DLD1 (cell line): ENCODE measurements around the gene GALNT16.

Experiments used
- in situ Hi-C: cut with HindIII; loops from 2 replicates; pipeline ENCODE4 v1.10.0; 2017; ENCODE audit warnings: low sequenced_read_pairs

GALNT16 gene

DNA sequence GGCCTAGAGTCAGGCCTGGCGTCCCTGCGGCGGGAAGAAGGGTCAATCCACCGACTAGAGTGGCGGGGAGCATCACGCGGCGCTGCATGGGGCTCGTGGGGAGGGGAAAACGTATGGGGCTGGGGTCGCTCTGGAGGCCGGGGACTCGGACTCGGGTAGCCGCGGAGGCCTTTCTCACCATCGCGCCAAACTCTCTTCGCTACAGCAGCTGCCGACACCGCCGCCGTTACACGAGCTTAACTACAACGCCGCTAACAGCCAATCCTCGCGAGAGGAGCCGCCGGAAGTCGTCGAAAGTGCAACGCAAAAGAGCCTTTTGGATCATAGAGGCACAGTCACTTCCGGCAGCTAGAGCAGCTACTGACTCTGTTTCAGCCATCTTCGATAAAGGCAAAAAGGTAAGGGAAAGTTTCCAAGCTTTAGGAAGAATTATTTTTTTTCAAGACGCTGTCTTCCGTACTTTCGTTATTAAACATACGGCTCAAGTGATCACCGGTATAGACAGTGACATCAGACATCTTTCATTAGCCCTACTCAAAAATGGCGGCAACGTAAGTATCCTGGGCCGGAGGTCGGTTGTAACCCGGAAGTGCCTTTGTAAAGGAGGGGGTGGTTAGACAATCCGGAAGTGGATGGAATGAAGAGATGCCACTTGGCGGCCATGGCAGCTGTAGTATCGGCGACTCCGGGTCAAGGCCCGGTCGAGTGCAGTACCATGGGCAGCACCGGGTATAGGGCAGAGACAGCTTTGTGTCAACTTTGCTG lies 138.3 kb downstream of the GALNT16 start, which contains the start of the genes ERH and SLC39A9:
ERH (minus strand) TSS at position 247 of the 765 bp plus-strand sequence; CDS start at position 181, 66 bp downstream.
SLC39A9 (plus strand) TSS at position 640 of the 765 bp plus-strand sequence. CDS start 678 bp downstream, outside the sequence.
- in situ Hi-C loops = no loop called here

DNA sequence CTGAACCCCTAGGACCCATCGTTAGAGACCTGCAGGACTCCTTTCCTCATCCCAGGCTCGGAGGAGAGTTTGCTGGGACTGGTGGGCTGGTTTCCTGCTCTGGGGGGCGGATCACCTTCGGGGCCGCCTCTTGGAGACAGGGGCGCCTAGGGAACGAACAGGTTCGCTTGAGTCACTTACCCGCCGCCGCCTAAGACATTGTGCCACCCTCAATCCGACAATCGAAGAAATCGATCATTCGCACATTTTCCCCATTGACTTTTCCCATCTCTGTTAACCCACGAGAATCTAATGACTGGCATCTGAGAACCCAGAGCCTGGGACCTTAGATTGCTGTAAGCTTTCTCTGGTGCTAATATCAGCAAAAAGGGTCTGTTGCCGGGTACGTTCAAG lies 138.9 kb downstream of the GALNT16 start:
- in situ Hi-C loops = no loop called here

DNA sequence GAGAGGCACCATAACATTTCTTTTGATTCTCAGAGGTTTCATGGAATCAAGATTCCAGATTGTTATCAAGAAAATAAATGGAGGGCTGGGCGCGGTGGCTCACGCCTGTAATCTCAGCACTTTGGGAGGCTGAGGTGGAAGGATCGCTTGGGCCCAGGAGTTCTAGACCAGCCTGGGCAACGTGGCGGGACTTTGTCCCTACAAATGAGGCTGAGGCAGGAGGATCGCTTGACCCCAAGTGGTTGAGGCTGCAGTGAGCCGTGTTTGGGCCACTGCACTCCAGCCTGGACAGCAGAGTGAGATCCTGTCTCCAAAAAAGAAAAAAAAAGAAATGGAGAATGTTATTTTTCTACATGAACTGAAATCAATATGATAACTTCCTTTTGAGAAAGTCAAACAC lies 139.8 kb downstream of the GALNT16 start:
- in situ Hi-C loops = no loop called here

DNA sequence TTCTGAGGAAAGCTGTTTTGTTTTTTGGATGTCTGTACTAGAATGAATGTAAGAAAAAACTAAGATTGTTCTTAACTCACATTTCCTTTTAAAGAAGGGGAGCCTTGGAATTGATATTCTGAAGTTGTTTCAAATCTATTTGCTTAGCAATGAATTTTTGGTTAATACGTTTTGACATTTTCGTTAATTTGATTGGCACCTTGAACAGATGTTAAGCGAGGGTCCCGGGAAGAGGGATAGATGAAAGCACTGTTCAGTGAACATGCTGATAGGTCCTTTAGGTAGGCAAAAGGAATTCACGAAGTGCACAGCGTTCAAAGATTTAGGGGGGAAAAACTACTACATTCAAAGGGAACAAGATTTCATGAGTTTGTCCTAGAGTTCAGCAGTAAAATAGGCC lies 140.2 kb downstream of the GALNT16 start:
- in situ Hi-C loops = no loop called here

DNA sequence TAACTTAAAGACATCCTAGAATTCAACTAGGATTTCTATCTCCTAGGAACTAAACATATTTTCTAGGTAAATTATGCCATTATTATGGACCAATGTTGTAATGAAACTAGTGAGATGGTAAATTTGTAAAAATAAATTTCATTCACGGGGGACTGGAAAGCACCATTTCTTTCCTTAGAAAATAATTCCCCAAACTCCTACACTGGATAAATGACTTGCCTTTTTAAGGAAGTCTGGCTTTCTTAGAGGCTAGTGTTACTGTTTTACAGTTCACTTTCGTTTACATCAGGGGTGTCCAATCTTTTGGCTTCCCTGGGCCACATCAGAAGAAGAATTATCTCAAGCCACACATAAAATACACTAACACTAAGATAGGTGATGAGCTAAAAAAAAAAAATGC lies 141.9 kb downstream of the GALNT16 start:
- in situ Hi-C loops = no loop called here

DNA sequence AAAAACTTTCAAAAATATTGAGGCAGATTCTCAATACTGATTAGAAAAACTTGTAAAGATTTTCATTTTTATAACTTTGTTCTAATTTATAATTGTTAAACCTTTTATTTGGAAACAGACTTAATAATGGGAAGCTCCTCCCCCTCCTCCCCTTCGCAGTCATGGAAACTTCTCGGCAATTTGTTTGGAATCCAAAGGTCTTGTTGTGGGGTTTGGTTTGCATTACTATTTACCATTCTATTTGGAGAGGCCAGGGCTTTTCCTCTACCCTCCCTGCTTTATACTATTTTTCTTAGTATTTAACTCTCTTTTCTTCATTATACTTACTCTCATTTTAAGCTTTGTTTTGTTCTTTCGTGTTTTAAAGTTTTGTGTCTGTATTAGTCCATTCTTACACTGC lies 144.5 kb downstream of the GALNT16 start:
- in situ Hi-C loops = no loop called here

DNA sequence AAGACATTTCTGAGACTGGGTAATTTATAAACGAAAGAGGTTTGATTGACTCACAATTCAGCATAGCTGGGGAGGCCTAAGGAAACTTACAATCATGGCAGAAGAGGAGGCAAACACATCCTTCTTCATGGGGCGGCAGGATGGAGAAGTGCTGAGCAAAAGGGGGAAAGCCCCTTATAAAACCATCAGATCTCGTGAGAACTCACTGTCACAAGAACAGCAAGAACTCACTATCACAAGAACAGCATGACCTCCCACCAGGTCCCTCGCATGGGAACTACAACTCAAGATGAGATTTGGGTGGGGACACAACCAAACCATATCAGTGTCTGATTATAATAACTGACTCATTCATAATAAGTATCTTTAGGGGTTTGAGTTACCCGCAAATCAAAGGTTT lies 144.9 kb downstream of the GALNT16 start:
- in situ Hi-C loops = no loop called here

DNA sequence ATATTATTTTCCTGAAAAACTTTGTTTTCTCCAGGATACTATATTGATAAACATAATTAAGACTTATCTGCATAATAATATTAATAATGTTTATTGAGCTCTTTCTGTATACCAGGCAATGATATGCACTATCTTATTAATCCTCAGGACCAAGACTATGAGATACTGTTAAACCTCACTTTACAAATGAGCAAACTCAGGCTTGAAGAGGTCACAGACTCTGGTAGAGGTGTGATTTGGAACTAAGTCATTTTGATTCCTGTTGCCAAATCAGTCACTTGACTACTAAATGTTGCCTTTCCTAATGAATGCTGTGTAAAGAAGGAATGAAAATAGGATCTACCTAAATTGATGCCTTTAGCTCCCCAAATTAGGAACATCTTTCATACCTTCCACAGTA lies 145.8 kb downstream of the GALNT16 start:
- in situ Hi-C loops = no loop called here
